GM12875 (cell line): ENCODE measurements around the gene C7.

Experiments used
- H3K4me3 ChIP-seq: one replicate; pipeline ENCODE4 v1.5.1; 2011; ENCODE audit warnings: low read depth, low read length, control low read depth
- CTCF ChIP-seq: IDR thresholded peaks from 2 replicates; pipeline ENCODE4 v1.5.1; 2011; ENCODE audit warnings: low read depth, mild to moderate bottlenecking, control low read depth, inconsistent platforms, low read length, moderate library complexity, borderline replicate concordance; ENCODE audit not compliant: insufficient read depth

The C7 gene

GRCh38 chr5:40904994-40905306 is 4.3 kb upstream of the C7 start:
- no peak for TF ChIP-seq CTCF
- H3K4me3 ChIP-seq = no peak overlapping the region

- H3K4me3 ChIP-seq = no peak overlapping the region
- TF ChIP-seq CTCF = no peak
These were observed 2.9 kb upstream of the C7 start for GRCh38 chr5:40906351-40906751.

- TF ChIP-seq CTCF = no peak
- H3K4me3 ChIP-seq = no peak overlapping the region
These were observed 426 bp downstream of the C7 start for GRCh38 chr5:40909723-40910122.

- no peak for TF ChIP-seq CTCF
- no peak overlapping the region for H3K4me3 ChIP-seq
These were observed 2.0 kb downstream of the C7 start for GRCh38 chr5:40911266-40911665.

- H3K4me3 ChIP-seq = no peak overlapping the region
- TF ChIP-seq CTCF = no peak
These were observed 5.5 kb downstream of the C7 start for GRCh38 chr5:40914835-40915234.

- TF ChIP-seq CTCF = no peak
- no peak overlapping the region for H3K4me3 ChIP-seq
These were observed 6.1 kb downstream of the C7 start for GRCh38 chr5:40915341-40915926.

- no peak for TF ChIP-seq CTCF
- H3K4me3 ChIP-seq = no peak overlapping the region
These were observed 6.9 kb downstream of the C7 start for GRCh38 chr5:40916226-40916625.
